Measurements from ENCODE around the gene GLI2.

GLI2 gene

DNA sequence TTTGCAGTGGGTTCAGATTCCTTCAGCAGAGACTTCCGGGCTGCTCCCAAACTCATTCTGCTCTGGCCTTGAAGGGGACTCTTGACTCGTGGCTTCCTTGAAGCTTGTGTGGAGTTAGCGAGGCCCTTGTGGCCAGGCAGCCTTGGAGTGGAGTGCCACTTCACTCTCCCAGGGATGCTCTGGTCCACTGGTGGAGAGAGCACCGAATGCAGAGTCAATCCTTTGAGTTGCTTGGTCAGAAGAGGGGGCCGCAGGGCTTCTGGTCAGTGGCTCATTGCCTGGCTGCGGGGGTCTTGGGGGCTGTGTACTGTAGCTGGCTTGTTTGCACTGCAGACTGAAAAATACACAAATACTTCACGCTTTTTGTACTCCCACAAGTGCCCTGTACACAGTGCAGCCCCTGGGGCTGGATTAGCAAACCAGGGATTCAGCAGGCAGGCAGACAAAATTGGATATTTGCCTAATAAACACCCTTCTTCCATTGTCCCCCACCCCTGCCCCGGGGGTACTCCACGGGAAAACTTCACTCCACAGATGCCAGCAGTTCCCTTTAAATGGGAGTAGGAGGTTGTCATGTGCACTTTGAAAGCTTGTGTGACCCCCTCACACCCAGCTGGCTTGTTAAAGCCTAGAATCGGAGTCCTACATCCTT lies 3.2 kb downstream of the GLI2 start:
- no peak for DNase-seq

DNA sequence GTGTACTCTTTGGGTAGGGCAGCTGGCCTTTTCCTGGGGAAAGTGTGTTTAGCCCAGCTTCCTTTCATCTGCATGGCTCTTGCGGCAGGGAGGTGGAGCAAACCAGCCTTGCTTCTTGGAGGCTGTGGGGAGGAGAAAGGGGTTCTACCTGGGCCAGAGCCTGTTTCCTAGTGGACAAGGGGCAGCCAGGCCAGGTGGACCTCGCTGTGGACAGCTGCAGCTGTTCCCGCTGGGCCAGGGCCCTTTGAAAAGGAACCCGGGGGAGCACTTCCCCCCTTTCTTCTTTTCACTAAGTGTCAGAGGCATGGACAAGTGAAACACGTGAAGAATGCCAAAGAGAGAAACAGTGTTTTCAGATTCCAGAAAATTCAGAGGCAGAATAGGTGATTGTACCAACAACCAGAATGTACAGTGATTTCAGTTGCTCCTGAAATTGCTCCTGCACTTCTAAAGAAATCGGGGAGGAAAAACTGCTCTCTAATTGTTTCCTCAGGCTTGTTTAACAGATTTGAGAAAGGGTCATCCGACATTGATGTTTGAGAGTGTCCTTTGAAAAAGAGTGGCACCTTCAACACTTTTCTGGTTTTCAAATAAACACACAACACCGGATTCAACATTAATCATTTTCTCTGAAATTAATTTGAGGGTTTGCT lies 3.9 kb downstream of the GLI2 start:
- DNase-seq: no peak

GRCh38 chr2:120740375-120740764 lies 4.7 kb downstream of the GLI2 start:
- DNase-seq: no peak

DNA sequence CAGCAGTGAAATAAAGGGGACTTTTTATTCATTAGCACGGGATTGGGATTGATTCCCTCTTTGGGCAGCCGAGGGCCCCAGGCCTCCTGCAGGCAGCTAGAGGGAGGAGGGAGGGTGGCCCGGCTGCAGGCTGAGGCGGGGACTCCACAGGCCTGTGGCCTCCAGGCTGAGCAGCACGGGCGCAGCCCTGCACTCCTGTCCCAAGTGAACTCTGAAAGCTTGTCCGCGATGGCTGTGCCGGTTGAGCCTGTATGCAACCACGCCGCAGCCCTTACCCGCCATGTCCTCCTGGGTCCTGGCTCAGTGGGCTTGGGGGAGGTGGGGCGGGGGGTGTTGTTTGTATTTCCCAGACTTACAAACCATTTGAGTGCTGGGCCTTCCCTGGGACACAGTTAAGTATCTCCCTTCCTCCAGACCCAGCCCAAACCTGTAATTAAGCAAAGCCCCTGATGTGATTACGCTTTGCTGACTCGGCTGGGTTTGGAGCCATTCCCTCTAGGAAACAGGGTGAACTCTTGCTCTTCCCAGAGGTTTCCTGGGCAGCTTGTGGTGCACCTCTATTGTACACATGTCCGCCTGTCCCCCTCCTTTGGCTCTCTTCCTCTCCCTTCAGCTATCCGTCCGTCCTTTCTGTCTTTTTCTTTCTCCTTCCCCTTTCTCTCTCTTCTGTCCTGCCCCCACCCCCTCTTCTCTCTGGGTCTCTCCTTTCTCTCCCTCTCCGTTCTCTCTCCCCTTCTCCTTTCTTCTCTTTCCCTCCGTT lies 5.3 kb downstream of the GLI2 start:
- DNase-seq: no peak

GRCh38 chr2:120741571-120742561 lies 6.2 kb downstream of the GLI2 start:
- DNase-seq: no peak

GRCh38 chr2:120743657-120744056 lies 8.0 kb downstream of the GLI2 start:
- DNase-seq: no peak

DNA sequence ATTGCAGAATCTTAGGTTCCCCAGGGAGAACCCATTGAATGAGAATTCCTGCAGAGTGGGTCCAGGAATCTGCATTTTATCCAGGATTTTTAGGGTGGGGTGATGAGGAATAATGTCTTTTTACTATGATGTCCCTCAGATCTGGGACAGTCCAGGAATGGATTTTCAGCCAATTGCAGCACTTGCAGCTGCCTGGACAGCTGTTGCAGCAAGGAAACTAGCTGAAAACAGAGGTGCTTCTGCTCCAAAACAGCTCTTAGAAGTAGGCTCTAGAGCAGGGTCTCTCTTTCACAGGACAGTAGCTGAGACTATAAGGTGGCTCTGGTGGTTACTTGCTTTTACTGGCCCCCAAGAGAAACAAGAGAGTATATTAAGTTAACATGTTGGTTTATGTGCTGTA lies 9.1 kb downstream of the GLI2 start:
- no peak for DNase-seq

- no peak for DNase-seq
Observed at GRCh38 chr2:120745420-120746111, 9.9 kb downstream of the GLI2 start.

DNA sequence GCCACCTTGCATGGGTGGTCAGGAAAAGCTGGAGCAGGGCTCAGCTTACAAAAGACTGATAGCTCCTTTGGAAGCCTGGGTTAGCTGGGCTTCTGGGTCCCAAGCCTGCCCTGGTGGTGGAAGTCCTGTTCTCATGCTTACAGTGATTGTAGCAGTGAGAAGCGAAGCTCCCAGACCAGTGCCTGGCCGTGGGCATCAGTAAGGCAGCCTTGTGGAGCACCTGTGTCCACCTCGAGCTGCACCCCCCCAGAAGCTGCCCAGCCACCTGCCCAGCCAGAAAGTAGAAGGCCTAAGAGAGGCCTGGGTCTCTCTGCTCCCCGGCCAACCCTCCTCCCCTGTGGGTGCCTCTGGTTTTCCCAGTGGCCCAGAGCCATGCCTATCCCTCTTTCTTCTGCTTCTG lies 10.5 kb downstream of the GLI2 start:
- DNase-seq: no peak

DNA sequence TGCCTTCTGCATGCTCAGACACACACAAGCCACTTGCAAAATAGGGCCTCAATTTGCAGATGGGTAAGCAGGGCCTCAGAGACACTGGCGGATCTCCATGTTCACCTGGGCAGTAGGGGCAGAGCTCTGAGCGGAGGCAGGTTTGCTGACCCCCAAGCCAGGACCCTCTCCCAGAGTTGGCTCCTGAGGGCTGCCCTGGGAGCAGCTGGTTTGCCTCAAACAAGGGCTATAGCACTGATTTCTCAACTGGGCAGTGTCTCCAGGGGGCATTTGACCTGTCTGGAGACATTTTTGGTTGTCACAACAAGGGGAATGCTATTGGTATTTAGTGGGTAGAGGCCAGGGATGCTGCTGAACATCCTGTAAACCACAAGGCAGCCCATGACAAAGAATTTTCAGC lies 11.6 kb downstream of the GLI2 start:
- DNase-seq: no peak

GRCh38 chr2:120747706-120748105 lies 12.0 kb downstream of the GLI2 start:
- no peak for DNase-seq

GRCh38 chr2:120748310-120748709 lies 12.6 kb downstream of the GLI2 start:
- DNase-seq: no peak

DNA sequence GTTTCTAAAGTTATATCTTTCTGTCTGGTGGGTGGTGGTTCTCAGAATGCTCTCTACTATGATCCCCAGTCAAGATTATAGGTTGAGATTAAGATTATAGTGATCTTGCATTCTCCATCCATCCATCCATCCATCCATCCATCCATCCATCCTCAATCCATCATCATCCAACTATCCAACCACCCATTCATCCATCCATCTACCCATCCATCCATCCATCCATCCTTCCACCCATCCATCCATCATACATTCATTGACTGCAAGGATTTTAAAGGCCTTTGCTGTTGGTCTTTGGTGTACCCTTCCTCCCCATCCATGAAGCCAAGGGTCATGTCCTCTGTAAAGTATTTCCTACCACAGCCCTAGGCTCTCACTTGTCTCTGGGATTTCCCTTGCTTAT lies 13.1 kb downstream of the GLI2 start:
- DNase-seq: no peak

DNA sequence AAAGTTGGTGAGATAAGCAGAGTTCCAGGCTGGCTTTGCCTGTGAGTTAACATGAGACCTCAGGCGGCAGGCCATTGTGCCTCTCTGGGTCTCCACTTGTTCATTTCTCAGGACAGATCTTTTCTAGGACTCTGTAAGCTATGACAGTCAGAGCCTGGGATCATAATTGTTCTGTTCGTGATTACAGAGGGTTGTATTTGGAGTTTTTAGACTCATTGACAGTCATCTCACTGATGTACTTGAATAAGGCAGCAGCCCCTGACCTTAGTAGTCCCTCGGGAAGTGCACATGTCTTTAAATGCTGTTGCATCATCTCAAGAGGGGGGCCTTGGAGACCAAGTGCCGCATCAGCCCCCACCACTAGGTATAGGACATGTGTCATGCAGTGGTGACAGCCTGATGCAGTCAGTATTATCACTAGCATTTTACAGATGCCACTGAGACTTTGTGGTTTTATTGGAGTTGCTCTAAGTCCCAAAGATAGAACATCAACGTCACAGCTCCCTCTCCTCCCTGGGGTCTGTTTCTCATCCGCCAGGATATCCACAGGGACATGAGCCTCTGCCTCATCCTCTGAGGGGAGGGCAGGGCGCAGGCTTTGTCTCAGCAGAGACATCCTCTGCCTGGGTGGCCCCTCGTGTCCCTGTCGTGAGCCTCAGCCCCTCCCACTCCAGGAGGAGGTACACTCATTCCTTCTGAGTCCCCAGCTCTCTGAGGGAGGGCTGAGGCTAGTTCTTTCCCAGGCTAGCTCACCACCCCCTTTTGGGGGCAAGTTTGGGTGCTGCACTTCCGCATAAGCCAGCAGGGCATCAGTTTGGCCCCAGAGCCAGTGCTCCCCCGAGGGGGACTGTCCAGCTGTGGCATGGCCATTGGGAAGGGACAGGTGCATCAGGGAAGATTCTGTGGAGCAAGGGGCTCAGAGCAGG lies 14.1 kb downstream of the GLI2 start:
- no peak for DNase-seq

DNA sequence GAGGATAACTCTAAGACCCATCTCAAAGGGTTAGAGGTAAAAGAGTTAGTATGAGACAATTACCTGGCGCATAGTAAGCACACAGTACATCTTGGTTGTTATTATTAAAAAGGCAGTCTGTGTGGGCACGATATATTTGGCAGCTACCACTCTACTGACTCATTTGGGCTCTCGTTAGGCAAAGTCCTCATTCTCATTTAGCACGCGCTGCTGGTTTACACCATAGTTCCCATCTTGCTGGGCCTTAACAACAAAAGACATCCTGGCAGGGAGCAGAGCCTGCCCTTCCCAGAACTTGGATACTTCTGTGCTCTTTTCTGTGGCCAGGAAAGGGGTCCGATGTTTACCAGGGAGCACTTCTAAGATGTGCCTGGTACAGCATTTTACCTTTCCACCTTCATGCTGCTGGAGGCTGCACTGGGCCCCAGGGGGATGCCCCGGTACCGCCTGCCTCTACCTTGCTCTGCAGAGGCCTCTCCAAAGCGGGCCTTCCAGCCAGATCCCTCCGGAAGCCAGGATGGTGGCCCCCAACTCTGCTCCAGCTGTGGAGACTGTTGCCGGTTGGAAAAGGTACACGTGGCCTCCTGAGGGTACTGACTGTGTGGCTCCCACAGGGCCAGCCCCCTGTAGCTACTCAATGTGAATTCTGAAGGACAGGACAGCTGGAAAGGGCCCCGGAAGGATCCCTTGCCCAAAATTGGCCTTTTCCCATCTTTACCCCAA lies 15.0 kb downstream of the GLI2 start:
- DNase-seq: no peak

DNA sequence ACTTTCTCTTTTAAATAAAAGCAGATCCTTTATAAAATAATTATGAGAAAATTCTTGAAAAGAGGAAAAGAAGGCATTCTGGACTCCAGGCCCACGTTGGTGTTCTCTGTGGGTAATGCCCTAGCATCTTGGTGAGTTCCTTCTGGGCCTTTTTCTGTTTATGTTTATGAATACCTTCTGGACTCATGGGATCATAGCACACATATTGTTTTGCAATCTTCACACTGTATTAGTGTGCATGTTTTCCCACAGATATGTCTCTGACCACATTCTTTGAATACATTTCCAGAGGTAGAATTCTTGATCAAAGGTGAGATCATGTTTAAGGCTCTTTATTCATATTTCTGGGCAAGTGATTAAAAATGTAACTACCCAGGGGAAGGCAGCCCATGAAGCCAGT lies 15.9 kb downstream of the GLI2 start:
- DNase-seq: no peak

DNA sequence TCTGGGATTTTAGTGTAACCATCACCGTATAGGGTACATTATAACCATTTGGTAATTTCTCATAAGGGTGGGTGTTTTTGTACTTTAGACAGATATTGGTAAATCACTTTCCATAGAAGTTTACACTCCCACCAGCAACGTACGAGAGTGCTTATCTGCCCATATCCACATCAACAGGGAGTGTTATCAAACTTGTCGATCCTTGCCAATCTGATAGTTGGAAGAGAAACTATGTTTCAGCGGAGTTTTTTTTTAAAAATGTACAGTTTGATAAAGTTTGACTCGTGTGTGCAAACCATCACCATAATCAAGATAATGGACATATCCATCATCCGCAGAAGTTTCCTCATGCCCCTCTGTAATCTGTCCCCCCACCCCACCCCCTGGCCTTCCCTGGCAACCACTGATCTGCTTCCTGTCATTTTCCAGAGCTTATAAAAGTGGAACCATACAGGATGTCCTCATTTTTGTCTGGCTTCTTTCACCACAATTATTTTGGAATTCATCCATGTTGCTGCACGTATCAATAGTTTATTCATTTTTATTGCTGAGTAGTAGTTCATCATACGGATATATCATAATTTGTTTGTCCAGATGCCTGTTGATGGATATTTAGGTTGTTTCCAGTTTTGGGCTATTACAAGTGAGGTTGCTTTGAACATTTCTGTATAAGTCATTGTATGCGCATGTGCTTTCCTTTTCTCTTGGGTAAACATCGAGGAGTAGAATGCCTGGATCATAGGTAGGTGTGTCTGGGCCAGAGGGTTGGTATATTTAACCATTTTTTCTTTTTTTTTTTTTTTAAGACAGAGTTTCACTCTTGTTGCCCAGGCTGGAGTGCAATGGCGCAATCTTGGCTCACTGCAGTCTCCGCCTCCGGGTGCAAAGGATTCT lies 18.6 kb downstream of the GLI2 start:
- no peak for DNase-seq

DNA sequence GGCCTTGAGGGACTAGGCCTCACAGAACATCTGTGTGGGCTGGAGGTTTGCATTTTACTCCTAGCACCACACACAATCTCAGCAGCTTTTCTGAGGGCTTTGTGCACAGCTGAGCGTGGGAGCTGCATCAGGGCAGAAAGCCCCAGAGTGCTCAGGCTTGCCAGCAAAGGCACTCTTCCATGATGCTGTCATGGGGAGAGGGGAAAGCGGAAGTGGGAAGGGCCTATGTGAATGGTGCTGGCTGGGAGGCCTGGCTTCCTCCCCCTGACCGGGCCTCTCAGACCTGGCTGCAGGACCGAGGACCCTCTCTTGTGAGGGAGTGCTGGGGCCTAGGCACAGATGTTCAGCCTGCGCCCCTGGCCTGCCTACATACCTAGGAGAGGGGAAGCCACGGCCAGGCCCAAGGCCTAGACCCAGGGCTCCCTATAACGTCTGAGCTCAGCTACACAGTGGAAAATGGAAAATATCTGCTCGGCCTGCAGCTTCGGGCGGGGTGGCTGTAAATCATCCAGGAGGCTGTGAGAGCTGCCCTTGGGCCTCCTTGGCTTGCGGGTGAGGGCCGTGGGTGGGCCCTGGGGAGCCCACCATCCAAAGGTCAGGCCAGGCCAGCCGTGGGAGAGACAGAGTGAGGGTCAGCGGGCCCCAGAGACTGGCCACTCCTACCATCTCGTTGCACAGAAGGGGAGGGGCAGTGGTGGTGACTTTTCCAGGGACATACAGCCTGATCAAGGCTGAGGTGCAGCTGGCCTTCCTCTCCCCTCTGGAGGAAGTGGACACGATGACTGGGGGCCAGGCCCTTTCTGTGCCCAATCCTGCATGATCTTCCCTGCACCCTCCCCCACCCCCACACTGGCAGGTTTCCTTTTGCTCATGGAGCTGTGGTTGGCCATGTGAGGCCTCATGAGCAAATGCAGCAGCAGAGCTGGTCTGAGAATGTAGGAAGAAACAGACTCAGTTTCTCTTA lies 22.8 kb downstream of the GLI2 start:
- DNase-seq: no peak
